GM06990 (cell line): Measurements from ENCODE around the gene ETV1.
A peak's percentile ranks its signal among the peaks of the same experiment; 100 is the strongest.

ENCODE experiments used
- DNase-seq: peaks from one replicate; pipeline ENCODE4 v3.0.0-alpha.2; 2011; ENCODE audit not compliant: insufficient read length; ENCODE audit errors: extremely low read depth
- H3K27me3 ChIP-seq: replicated peaks from 2 replicates; pipeline ENCODE4 v1.6.0; 2011; ENCODE audit warnings: low read length; ENCODE audit not compliant: control insufficient read depth, insufficient read depth
- H3K36me3 ChIP-seq: 2 replicates; pipeline ENCODE4 v1.5.1; 2011; ENCODE audit warnings: low read length; ENCODE audit not compliant: control insufficient read depth, insufficient read depth
- H3K4me3 ChIP-seq: replicated peaks from 2 replicates; pipeline ENCODE4 v1.5.1; 2011; ENCODE audit warnings: low read depth, mild to moderate bottlenecking, control low read depth, low read length
- CTCF ChIP-seq: IDR thresholded peaks from 2 replicates; pipeline ENCODE4 v1.5.1; 2011; ENCODE audit warnings: low read length, control low read depth, mild to moderate bottlenecking, inconsistent platforms; ENCODE audit not compliant: insufficient read depth, poor library complexity, severe bottlenecking

ETV1 gene

DNA sequence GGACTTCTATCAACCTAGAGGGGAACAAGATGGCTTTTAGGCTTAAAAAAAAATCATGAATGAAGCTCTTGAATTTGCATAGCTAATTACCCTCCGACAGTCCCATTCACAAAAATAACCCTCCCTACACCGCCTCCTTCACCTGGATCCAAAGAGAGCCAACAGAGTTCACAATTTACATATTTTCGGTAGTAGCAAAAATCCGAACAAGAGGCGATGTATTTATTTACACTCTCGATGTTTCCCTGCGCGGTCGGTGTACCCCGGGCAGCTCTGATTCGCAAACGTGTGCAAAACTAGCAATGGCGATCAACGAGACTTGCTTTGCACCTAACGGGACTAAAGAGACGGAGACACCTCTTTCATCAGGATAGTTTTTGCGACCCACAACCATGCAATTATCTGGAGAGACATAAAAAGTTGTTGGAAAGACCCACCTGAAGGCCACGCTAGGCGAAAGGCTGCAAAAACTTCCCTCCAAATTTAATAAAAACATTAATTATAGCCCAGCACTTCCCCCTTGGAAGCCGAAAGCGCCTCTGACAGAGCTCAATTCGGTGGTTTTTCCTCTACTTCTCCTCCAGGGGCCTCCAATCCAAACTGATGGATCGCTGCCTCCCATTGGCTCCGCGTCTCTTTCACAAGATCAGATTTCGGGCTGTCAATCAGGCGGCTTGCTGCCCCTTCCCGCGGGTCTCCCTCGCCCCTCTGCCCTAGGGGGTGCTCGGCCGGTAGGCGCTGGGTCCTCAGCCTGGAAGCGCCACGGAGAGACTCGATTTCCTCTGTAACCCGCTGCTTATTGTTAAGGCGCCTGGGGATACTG is at the start of gene ETV1:
Gene ETV1, minus strand, starts transcription at position 541 of the 823 bp plus-strand sequence. CDS start 614 bp downstream, outside the sequence.
- TF ChIP-seq CTCF, result no peak
- peak within 1 kb of the TSS; percentile 25 for H3K4me3 ChIP-seq
- no peak for DNase-seq
- no peaks in the 10 kb centered on the region for H3K27me3 ChIP-seq
- no peaks in the 10 kb centered on the region for H3K36me3 ChIP-seq

DNA sequence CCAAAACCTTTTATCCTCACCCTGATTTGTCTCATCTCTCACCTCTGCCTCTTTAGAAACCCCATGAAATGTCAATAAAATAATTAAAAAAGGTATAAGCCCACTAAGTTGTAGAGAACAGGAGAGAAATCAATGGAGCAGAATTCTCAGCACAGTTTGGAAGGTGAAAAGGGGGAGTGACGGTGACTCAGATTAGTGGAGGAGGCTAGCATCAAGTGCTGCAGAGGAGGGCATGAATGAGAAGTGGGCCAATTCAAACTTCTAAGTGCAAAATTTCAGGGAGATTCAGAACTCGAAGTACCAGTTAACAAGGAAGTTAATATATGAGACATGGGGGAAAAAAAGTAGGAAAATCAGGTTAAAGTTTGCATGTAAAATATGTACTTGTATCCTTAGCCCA is 34.9 kb upstream of the ETV1 start:
- no peak for TF ChIP-seq CTCF
- Histone ChIP-seq H3K36me3 (no peaks in the 10 kb centered on the region), H3K27me3 (no peaks in the 10 kb centered on the region), H3K4me3 (no peak overlapping the region)
- no peak for DNase-seq

DNA sequence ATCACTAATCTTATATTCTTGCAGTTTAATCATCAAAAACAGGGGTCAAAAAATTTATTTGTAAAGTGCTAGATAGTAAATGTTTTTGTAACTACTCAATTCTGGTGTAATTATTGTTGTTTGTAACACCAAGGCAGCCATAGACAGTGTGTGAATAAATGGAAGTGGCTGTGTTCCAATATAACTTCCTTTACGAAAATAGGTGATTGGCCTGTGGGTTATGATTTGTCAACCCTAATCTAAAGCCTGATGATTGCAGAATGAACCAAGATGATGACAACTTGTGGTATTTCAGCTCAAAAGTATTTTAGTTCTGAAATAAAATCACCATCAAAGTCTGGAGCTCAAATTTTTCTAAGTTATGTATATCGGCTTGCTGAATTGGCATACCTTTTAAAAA is 34.4 kb upstream of the ETV1 start:
- no peaks in the 10 kb centered on the region for H3K27me3 ChIP-seq
- DNase-seq, result no peak
- no peak for TF ChIP-seq CTCF
- H3K36me3 ChIP-seq, result no peaks in the 10 kb centered on the region
- H3K4me3 ChIP-seq, result no peak overlapping the region

DNA sequence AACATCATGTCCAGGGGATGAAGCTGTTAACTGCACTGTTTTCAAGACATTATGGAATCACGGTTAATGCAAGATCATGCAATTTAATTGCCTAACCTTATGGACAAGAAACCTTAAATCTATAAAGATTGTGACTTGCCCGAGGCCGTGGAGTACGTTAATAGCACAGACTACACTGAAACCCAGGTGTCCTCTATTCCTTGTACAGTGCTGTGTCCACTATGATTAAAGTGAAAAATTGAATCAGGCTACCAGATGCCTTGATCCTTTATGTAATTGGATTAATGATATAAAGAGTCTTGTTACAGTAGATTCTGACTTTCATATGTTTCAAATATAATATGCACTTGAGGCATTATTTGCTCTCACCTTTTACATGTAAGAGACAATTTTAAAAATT is 33.9 kb upstream of the ETV1 start:
- DNase-seq, result no peak
- no peak for TF ChIP-seq CTCF
- Histone ChIP-seq H3K27me3 (no peaks in the 10 kb centered on the region), H3K4me3 (no peak overlapping the region), H3K36me3 (no peaks in the 10 kb centered on the region)

- TF ChIP-seq CTCF, result no peak
- no peaks in the 10 kb centered on the region for H3K36me3 ChIP-seq
- no peak overlapping the region for H3K4me3 ChIP-seq
- no peak for DNase-seq
- H3K27me3 ChIP-seq, result no peaks in the 10 kb centered on the region
Observed at GRCh38 chr7:14021069-14021468, 31.6 kb upstream of the ETV1 start.
